GM12801 (cell line): Measurements from ENCODE around the gene IL17RD.

Experiments used
- CTCF ChIP-seq: IDR thresholded peaks from one replicate; pipeline ENCODE4 v1.5.1; 2011; ENCODE audit warnings: control low read depth; ENCODE audit not compliant: insufficient read length; ENCODE audit errors: extremely low read depth

IL17RD gene

GRCh38 chr3:57164657-57165573, at the start of gene IL17RD:
Gene IL17RD, minus strand, starts transcription at chr3:57165353. Its CDS starts 67 bp downstream, at chr3:57165286.
- no peak for TF ChIP-seq CTCF

- no peak for TF ChIP-seq CTCF
These were observed 41.3 kb upstream of the IL17RD start for GRCh38 chr3:57206423-57206822.

- no peak for TF ChIP-seq CTCF
These were observed 34.7 kb upstream of the IL17RD start, which contains the start of gene HESX1 for GRCh38 chr3:57199895-57200297. Gene HESX1, minus strand, starts transcription at chr3:57199978. Its CDS starts 60 bp downstream, at chr3:57199918.

DNA sequence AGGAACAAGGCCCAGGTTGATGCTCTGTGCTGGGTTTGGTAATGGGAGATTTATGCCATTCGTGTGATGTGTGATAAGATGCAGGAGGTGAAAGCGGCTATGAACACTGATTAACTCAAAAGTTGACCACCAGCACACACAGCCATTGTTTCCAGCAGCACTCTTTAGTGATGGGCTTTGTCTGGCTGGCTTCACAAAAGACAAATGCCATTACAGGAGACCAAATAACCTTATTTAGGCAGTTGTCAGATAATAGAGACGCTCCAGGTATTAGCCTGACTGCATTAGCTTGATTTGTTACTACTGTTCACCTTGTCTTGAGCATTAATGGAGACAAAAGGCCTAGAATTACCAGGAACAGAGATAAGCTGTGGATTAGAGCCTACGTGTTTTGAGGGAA, 29.5 kb upstream of the IL17RD start:
- no peak for TF ChIP-seq CTCF

GRCh38 chr3:57192028-57192427, 26.9 kb upstream of the IL17RD start:
- no peak for TF ChIP-seq CTCF

- TF ChIP-seq CTCF, result no peak
These were observed 19.4 kb upstream of the IL17RD start for GRCh38 chr3:57184526-57184925.

- TF ChIP-seq CTCF, result no peak
These were observed 14.6 kb upstream of the IL17RD start for GRCh38 chr3:57179580-57180410.
